T-helper 2 cell treated with Interferon-gamma antibody and Interleukin-4, amounts not matched to agents 5 μg/mL and 100 μg/mL, for 36 hours (primary cell): ENCODE data around the gene ACP5.
"Not testable (repeated sequence)": the region's sequence is repeated elsewhere in the genome, so short reads cannot be mapped to it uniquely, and the experiment has no call there.

Source experiments
- DNase-seq: peaks from one replicate; pipeline ENCODE4 v3.0.0; 2021; ENCODE audit warnings: low spot score
- H3K27ac Mint-ChIP-seq: one replicate; pipeline ENCODE4 v1.8.0; 2021; ENCODE audit warnings: mild to moderate bottlenecking, mixed read lengths
- H3K27me3 Mint-ChIP-seq: one replicate; pipeline ENCODE4 v1.8.0; 2021; ENCODE audit warnings: low read depth, mixed read lengths
- H3K36me3 Mint-ChIP-seq: one replicate; pipeline ENCODE4 v1.8.0; 2021; ENCODE audit warnings: low read depth, mixed read lengths
- H3K4me1 Mint-ChIP-seq: one replicate; pipeline ENCODE4 v1.8.0; 2021; ENCODE audit warnings: low read depth, mixed read lengths
- H3K4me3 Mint-ChIP-seq: one replicate; pipeline ENCODE4 v1.8.0; 2022; ENCODE audit warnings: mild to moderate bottlenecking, moderate library complexity, mixed read lengths
- H3K9me3 Mint-ChIP-seq: one replicate; pipeline ENCODE4 v1.8.0; 2021; ENCODE audit warnings: mixed read lengths

Gene ACP5

DNA sequence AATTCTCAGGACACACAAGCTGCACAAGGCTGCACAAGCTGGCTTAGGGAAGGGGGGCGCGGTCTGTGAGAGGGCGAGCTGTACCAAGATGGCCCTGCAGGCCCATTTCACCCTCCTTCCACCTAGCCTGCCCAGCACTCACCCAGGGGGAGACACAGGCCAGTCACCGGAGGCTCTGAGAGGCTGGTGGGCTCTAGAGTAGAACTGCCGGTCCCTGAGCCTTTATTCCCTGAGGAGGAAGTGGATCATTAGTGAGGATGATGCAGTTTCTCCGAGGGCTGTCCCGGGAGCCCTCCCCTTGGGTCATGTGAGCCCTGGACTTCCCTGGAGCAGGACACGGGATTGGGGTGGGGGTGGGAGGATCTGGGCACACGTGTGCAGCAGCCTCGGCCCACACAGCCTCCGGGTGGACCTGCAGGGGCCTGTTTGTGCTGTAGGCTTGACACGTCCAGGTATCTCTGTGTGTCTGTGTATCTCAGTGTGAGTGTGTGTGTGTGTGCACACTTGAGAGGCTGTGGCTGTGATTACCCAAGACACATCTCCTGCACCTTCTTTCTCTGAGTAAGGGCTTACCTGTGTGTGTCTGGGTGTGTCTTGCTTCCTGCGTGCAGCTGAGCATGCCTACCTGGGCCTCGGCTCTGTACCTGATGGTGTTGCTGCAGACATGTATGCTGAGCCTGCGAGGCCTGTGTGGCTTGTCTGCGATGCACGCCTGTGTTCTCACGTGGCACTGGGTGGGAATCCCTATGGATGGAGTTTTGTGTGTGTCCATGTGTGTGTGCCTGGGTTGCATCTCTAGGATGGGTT, at the start of gene ACP5:
Gene ACP5 (minus strand): TSS at position 195 of the 807 bp plus-strand sequence. CDS start 328 bp downstream, outside the sequence.
- Mint-ChIP-seq H3K4me1 (peaks cover 18% of the 10 kb centered on the region), H3K36me3 (peaks cover 4% of the 10 kb centered on the region), H3K27me3 (no peaks in the 10 kb centered on the region), H3K27ac (peak within 1 kb of the TSS; percentile 57), H3K9me3 (no peaks in the 10 kb centered on the region), H3K4me3 (peak within 1 kb of the TSS; percentile 77)
- no peak for DNase-seq

GRCh38 chr19:11626252-11626651, 48.8 kb upstream of the ACP5 start:
- Mint-ChIP-seq H3K27me3 (peaks cover 18% of the 10 kb centered on the region), H3K9me3 (peaks cover 14% of the 10 kb centered on the region), H3K27ac (no peak overlapping the region), H3K4me1 (peaks cover 6% of the 10 kb centered on the region), H3K4me3 (no peak overlapping the region), H3K36me3 (peaks cover under 1% of the 10 kb centered on the region)
- DNase-seq = no peak

DNA sequence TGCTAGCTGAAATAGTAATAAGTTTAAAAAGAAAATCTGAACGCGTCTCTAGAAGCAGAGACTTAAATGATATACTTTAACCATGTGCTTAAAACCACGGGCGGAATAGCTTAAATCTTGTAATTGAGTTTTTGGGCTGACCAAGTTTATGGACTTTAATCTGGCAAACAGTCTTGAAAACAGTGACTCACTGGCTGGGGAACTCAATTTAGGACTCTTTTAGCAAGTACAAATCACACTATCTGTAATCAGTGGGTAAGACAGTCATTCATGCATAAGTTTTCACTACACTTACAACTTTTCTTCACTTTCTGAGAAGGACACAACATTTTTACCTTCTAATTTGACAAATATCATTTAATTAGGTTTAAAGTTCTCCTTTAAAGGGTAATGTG, 46.6 kb upstream of the ACP5 start:
- peaks cover 22% of the 10 kb centered on the region for H3K36me3 Mint-ChIP-seq
- H3K27me3 Mint-ChIP-seq = peaks cover 18% of the 10 kb centered on the region
- no peak for DNase-seq
- peaks cover 22% of the 10 kb centered on the region for H3K9me3 Mint-ChIP-seq
- no peak overlapping the region for H3K27ac Mint-ChIP-seq
- peaks cover 6% of the 10 kb centered on the region for H3K4me1 Mint-ChIP-seq
- no peak overlapping the region for H3K4me3 Mint-ChIP-seq

DNA sequence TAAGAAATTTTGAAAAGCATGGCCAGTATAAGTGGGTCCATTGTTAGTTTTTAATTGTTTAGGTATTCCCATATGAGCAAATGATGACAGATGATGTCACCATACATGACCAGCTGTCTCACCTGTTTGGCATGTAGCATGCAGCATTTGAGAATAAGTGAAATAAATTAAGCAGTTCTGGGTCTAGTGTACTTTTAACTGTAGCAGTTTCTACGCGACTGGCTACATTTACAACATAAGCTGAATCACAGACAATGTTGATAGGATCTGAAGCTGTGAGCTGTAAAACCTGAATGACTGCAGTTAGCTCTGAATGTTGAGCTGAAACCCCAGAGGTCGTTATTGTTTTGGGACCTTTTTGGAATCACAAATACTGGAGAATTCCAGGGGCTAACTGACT, 45.0 kb upstream of the ACP5 start:
- not testable (repeated sequence) for DNase-seq, H3K4me1 Mint-ChIP-seq, H3K27ac Mint-ChIP-seq, H3K4me3 Mint-ChIP-seq
- Mint-ChIP-seq H3K36me3 (peaks cover 38% of the 10 kb centered on the region), H3K9me3 (peaks cover 38% of the 10 kb centered on the region), H3K27me3 (peaks cover 18% of the 10 kb centered on the region)

DNA sequence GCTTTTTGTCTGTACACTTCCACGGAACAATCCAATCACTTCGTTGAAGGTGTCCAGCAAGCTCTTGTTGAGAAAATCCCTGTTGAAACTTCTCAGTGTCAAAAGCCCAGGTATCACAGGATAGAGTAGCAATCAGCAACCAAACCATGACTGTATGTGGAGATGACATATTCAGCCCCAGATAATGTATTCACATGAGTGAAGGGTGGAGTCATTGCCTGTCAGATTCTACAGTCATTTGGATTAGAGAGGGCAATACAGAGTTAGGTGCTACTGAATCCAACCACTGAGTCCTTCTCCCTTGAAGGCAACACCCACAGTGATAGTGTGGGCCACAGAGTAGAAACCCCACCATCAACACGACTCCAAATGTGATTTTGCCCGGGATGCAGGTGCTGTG, 43.1 kb upstream of the ACP5 start:
- Mint-ChIP-seq H3K36me3 (peaks cover 51% of the 10 kb centered on the region), H3K27ac (no peak overlapping the region), H3K4me1 (peaks cover 6% of the 10 kb centered on the region), H3K27me3 (peaks cover 12% of the 10 kb centered on the region), H3K4me3 (no peak overlapping the region), H3K9me3 (peaks cover 47% of the 10 kb centered on the region)
- DNase-seq = no peak

DNA sequence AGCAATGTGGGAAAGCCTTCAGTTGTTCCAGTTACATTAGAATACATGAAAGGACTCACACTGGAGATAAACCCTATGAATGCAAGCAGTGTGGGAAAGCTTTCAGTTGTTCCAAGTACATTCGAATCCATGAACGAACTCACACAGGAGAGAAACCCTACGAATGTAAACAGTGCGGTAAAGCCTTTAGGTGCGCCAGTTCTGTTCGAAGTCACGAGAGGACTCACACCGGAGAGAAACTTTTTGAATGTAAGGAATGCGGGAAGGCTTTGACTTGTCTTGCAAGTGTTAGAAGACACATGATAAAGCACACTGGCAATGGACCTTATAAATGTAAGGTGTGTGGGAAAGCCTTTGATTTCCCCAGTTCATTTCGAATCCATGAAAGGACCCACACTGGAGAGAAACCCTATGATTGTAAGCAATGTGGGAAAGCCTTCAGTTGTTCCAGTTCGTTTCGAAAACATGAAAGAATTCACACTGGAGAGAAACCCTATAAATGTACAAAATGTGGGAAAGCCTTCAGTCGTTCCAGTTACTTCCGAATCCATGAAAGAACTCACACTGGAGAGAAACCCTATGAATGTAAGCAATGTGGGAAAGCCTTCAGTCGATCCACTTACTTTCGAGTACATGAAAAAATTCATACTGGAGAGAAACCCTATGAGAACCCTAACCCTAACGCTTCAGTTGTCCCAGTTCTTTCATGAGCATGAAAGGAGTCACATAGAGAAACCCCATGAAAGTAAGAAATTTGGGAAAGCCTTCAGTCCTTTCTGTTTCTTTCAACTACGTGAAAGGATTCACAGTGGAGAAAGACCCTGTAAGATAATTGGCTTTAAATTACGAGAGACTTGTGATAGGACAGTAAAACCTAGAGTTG, 40.0 kb upstream of the ACP5 start:
- no peaks in the 10 kb centered on the region for H3K27me3 Mint-ChIP-seq
- H3K4me1 Mint-ChIP-seq = peaks cover 2% of the 10 kb centered on the region
- H3K27ac Mint-ChIP-seq = no peak overlapping the region
- H3K9me3 Mint-ChIP-seq = peaks cover 56% of the 10 kb centered on the region
- H3K4me3 Mint-ChIP-seq = no peak overlapping the region
- H3K36me3 Mint-ChIP-seq = peaks cover 72% of the 10 kb centered on the region
- no peak for DNase-seq

DNA sequence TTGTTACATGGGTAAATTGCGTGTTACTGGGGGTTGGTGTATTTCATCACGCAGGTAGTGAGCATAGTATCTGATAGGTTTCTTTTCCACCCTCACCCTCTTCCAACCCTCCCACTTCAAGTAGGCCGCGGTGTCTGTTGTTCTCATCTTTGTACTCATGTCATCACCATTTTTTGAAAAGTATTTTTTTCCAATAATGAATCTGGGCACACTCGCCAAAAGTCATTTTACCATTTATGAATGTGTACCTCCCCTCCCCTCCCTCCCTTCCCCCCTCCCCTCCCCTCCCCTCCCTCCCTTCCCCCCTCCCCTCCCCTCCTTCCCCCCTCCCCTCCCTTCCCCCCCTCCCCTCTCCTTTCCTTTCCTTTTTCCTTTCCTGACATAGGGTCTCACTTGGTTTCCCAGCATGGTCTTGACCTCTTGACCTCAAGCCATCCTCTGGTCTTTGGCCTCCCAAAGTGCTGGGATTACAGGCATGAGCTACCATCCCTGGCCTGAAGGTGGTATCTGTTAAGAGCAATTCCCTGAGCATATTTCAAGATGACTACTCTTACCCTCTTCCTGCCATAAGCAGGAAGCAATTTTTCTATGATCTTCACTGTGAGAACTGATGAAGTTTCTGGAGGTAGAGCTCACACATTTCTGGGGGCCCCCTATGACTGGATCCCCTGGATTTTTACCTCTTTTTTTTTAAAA, 35.5 kb upstream of the ACP5 start:
- no peak overlapping the region for H3K27ac Mint-ChIP-seq
- peaks cover 2% of the 10 kb centered on the region for H3K4me1 Mint-ChIP-seq
- H3K27me3 Mint-ChIP-seq = no peaks in the 10 kb centered on the region
- H3K4me3 Mint-ChIP-seq = no peak overlapping the region
- H3K36me3 Mint-ChIP-seq = peaks cover 51% of the 10 kb centered on the region
- DNase-seq = no peak
- peaks cover 56% of the 10 kb centered on the region for H3K9me3 Mint-ChIP-seq

GRCh38 chr19:11611730-11612129, 34.3 kb upstream of the ACP5 start:
- Mint-ChIP-seq H3K36me3 (peaks cover 50% of the 10 kb centered on the region), H3K27ac (no peak overlapping the region), H3K4me3 (no peak overlapping the region), H3K27me3 (no peaks in the 10 kb centered on the region), H3K4me1 (peaks cover 2% of the 10 kb centered on the region), H3K9me3 (peaks cover 54% of the 10 kb centered on the region)
- no peak for DNase-seq

GRCh38 chr19:11606484-11606883, 29.0 kb upstream of the ACP5 start:
- Mint-ChIP-seq H3K9me3 (peaks cover 61% of the 10 kb centered on the region), H3K27me3 (no peaks in the 10 kb centered on the region), H3K4me1 (no peaks in the 10 kb centered on the region), H3K4me3 (no peak overlapping the region), H3K27ac (no peak overlapping the region), H3K36me3 (peaks cover 58% of the 10 kb centered on the region)
- DNase-seq = no peak

- not testable (repeated sequence) for H3K4me3 Mint-ChIP-seq, H3K27me3 Mint-ChIP-seq, DNase-seq, H3K27ac Mint-ChIP-seq
- peaks cover 12% of the 10 kb centered on the region for H3K4me1 Mint-ChIP-seq
- H3K9me3 Mint-ChIP-seq = peaks cover 17% of the 10 kb centered on the region
- peaks cover 40% of the 10 kb centered on the region for H3K36me3 Mint-ChIP-seq
Observed at GRCh38 chr19:11599704-11600103, 22.3 kb upstream of the ACP5 start.

GRCh38 chr19:11598746-11599145, 21.3 kb upstream of the ACP5 start:
- Mint-ChIP-seq H3K27ac (no peak overlapping the region), H3K36me3 (peaks cover 31% of the 10 kb centered on the region), H3K27me3 (no peaks in the 10 kb centered on the region), H3K9me3 (peaks cover 13% of the 10 kb centered on the region), H3K4me3 (peak overlapping the region; percentile 48), H3K4me1 (peaks cover 12% of the 10 kb centered on the region)
- no peak for DNase-seq

DNA sequence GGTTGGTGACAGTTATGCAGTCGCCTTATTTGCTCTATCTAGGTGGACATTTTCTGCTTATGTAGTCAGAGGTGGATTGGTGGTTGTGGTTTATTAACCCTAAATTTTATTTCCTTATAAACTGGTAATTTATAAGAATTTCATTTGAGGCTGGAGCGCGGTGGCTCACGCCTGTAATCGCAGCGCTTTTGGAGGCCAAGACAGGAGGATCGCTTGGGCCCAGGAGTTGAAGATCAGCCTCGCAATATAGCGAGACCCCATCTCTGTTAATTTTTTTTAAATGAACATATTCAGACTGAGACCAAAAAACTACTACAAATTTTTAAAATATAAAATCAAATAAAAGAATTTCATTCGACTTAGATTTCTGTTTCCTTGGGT, 20.6 kb upstream of the ACP5 start:
- Mint-ChIP-seq H3K4me3 (peak overlapping the region; percentile 85), H3K27me3 (no peaks in the 10 kb centered on the region), H3K36me3 (peaks cover 29% of the 10 kb centered on the region), H3K27ac (peak overlapping the region; percentile 86), H3K4me1 (peaks cover 12% of the 10 kb centered on the region), H3K9me3 (peaks cover 12% of the 10 kb centered on the region)
- DNase-seq = no peak

GRCh38 chr19:11597202-11598102, 20.0 kb upstream of the ACP5 start, which contains the start of gene ZNF627:
Gene ZNF627 (plus strand): TSS chr19:11597483. CDS start chr19:11597628, 145 bp downstream.
- Mint-ChIP-seq H3K4me1 (peaks cover 12% of the 10 kb centered on the region), H3K36me3 (peaks cover 23% of the 10 kb centered on the region), H3K27me3 (no peaks in the 10 kb centered on the region), H3K4me3 (peak within 1 kb of the TSS; percentile 85), H3K27ac (peak within 1 kb of the TSS; percentile 86), H3K9me3 (peaks cover 7% of the 10 kb centered on the region)
- peak; percentile 99 for DNase-seq
